ENCODE results near the gene SH3GLB1. TPM values are rescaled to one million over a fixed set of nuclear protein-coding genes. Genes with fewer than 3 reads are reported as not detected.
"Not testable (repeated sequence)": the region's sequence is repeated elsewhere in the genome, so short reads cannot be mapped to it uniquely, and the experiment has no call there.

Gene SH3GLB1
- 10 to 100 TPM; 67.4 to 73.0 (median 69.6) TPM for polyA plus RNA-seq (ENCODE audit: insufficient read length in 3 of 3)
- long read RNA-seq, donor 1, full-length matches to known transcripts = 13 of 13 reads
- long read RNA-seq, donor 1, partial matches to known transcripts = 0 of 13 reads
- long read RNA-seq, donor 1, other reads (novel, unspliced or antisense) = 0 of 13 reads
- long read RNA-seq, donor 2, full-length matches to known transcripts = 20 of 20 reads
- long read RNA-seq, donor 2, partial matches to known transcripts = 0 of 20 reads
- long read RNA-seq, donor 2, other reads (novel, unspliced or antisense) = 0 of 20 reads
- long read RNA-seq, donor 3, full-length matches to known transcripts = 21 of 21 reads
- long read RNA-seq, donor 3, partial matches to known transcripts = 0 of 21 reads
- long read RNA-seq, donor 3, other reads (novel, unspliced or antisense) = 0 of 21 reads
- long read RNA-seq, donor 4, full-length matches to known transcripts = 15 of 15 reads
- long read RNA-seq, donor 4, partial matches to known transcripts = 0 of 15 reads
- long read RNA-seq, donor 4, other reads (novel, unspliced or antisense) = 0 of 15 reads
- long read RNA-seq, donor 5, full-length matches to known transcripts = 5 of 5 reads
- long read RNA-seq, donor 5, partial matches to known transcripts = 0 of 5 reads
- long read RNA-seq, donor 5, other reads (novel, unspliced or antisense) = 0 of 5 reads
- long read RNA-seq, donor 6, full-length matches to known transcripts = 15 of 15 reads
- long read RNA-seq, donor 6, partial matches to known transcripts = 0 of 15 reads
- long read RNA-seq, donor 6, other reads (novel, unspliced or antisense) = 0 of 15 reads
- long read RNA-seq, donor 7, full-length matches to known transcripts = 19 of 19 reads
- long read RNA-seq, donor 7, partial matches to known transcripts = 0 of 19 reads
- long read RNA-seq, donor 7, other reads (novel, unspliced or antisense) = 0 of 19 reads
- long read RNA-seq, donor 8, full-length matches to known transcripts = 13 of 13 reads
- long read RNA-seq, donor 8, partial matches to known transcripts = 0 of 13 reads
- long read RNA-seq, donor 8, other reads (novel, unspliced or antisense) = 0 of 13 reads
- long read RNA-seq, donor 9, full-length matches to known transcripts = 14 of 14 reads
- long read RNA-seq, donor 9, partial matches to known transcripts = 0 of 14 reads
- long read RNA-seq, donor 9, other reads (novel, unspliced or antisense) = 0 of 14 reads
- long read RNA-seq, donor 10, full-length matches to known transcripts = 16 of 22 reads
- long read RNA-seq, donor 10, partial matches to known transcripts = 6 of 22 reads
- long read RNA-seq, donor 10, other reads (novel, unspliced or antisense) = 0 of 22 reads
- long read RNA-seq, donor 11, full-length matches to known transcripts = 12 of 12 reads
- long read RNA-seq, donor 11, partial matches to known transcripts = 0 of 12 reads
- long read RNA-seq, donor 11, other reads (novel, unspliced or antisense) = 0 of 12 reads
- long read RNA-seq, donor 12, full-length matches to known transcripts = 23 of 30 reads
- long read RNA-seq, donor 12, partial matches to known transcripts = 7 of 30 reads
- long read RNA-seq, donor 12, other reads (novel, unspliced or antisense) = 0 of 30 reads
- long read RNA-seq, donor 13, full-length matches to known transcripts = 6 of 6 reads
- long read RNA-seq, donor 13, partial matches to known transcripts = 0 of 6 reads
- long read RNA-seq, donor 13, other reads (novel, unspliced or antisense) = 0 of 6 reads
- long read RNA-seq, donor 14 = 0 reads
- long read RNA-seq, donor 15, full-length matches to known transcripts = 24 of 29 reads
- long read RNA-seq, donor 15, partial matches to known transcripts = 5 of 29 reads
- long read RNA-seq, donor 15, other reads (novel, unspliced or antisense) = 0 of 29 reads
- long read RNA-seq, donor 16, full-length matches to known transcripts = 26 of 26 reads
- long read RNA-seq, donor 16, partial matches to known transcripts = 0 of 26 reads
- long read RNA-seq, donor 16, other reads (novel, unspliced or antisense) = 0 of 26 reads

GRCh38 chr1:86704458-86704971, at the start of gene SH3GLB1:
Gene SH3GLB1, plus strand, starts transcription at chr1:86704576. Its CDS starts 324 bp downstream, at chr1:86704900.
- peak; percentile 88 for DNase-seq

GRCh38 chr1:86658381-86658780, 46.0 kb upstream of the SH3GLB1 start:
- DNase-seq = not testable (repeated sequence)

- DNase-seq = no peak
Observed at GRCh38 chr1:86666368-86666767, 38.0 kb upstream of the SH3GLB1 start.

GRCh38 chr1:86687595-86687994, 16.8 kb upstream of the SH3GLB1 start:
- DNase-seq = no peak

GRCh38 chr1:86692641-86693040, 11.7 kb upstream of the SH3GLB1 start:
- no peak for DNase-seq

GRCh38 chr1:86695400-86695799, 9.0 kb upstream of the SH3GLB1 start:
- DNase-seq = no peak

GRCh38 chr1:86696522-86696921, 7.9 kb upstream of the SH3GLB1 start:
- DNase-seq = no peak

- no peak for DNase-seq
Observed at GRCh38 chr1:86699186-86699585, 5.2 kb upstream of the SH3GLB1 start.

GRCh38 chr1:86701731-86702130, 2.6 kb upstream of the SH3GLB1 start:
- DNase-seq = no peak

GRCh38 chr1:86702954-86703494, 1.4 kb upstream of the SH3GLB1 start:
- not testable (repeated sequence) for DNase-seq

- DNase-seq = no peak
Observed at GRCh38 chr1:86703696-86704457, 499 bp upstream of the SH3GLB1 start.

- peak; percentile 49 for DNase-seq
Observed at GRCh38 chr1:86704972-86705664, 742 bp downstream of the SH3GLB1 start.

GRCh38 chr1:86705665-86705985, 1.2 kb downstream of the SH3GLB1 start:
- DNase-seq = no peak

GRCh38 chr1:86706018-86706635, 1.8 kb downstream of the SH3GLB1 start:
- DNase-seq = no peak

GRCh38 chr1:86708920-86709319, 4.5 kb downstream of the SH3GLB1 start:
- no peak for DNase-seq

GRCh38 chr1:86712088-86712860, 7.9 kb downstream of the SH3GLB1 start:
- no peak for DNase-seq

GRCh38 chr1:86713477-86713876, 9.1 kb downstream of the SH3GLB1 start:
- DNase-seq = no peak
